Measurements from ENCODE around the gene CD96. TPM values are rescaled to one million over a fixed set of nuclear protein-coding genes. Genes with fewer than 3 reads are reported as not detected.

CD96 gene
- total RNA-seq, 2 donors from 2014 or later: 5.1 to 13.7 TPM

DNA sequence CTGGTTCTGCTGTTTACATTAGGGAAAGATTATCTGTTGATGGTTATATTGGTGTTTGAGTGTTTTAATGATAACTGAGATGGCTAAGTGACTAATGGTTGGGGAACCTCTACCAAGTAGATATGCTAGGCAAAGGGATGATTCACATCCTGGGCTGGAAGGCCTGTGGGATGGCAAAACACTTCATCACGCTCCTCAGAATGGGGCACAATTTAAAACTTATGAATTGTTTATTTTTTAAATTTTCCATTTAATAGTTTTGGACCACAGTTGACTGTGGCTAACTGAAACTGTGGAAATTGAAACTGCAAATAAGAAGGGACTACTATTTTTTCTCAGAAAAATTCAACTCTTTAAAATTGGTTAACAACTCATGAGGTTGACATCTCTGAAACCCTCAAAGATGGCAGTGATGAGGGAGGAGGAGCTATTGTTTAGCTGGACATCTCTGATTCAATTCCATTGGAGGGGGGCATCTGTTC, 153.7 kb downstream of the CD96 start:
- no peak for TF ChIP-seq CTCF (IDR thresholded peaks at IDR 0.05)

DNA sequence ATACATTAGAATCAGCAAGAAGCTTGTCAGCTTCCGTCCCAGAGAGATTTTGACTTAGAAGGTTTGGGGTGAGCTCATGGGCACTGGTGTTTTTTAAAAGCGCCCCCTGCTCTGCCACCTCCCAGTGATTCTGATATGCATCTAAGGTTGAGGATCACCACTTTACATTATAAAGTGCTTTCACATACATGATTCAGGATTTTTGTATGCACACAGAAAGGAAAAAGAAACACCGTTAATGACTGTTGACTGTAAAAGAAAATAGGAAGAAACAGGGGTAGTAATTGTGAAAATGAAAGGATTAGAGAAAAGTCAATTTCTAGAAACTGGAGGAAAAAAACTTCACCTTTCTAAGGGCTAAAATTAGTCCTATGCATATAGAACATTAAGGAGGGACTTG, 158.1 kb downstream of the CD96 start:
- DNase-seq (ENCODE audit: low spot score) (no peak), ATAC-seq (ENCODE audit: insufficient number of reproducible peaks, low FRiP score, low read depth) (no peak)
- no peaks in the 10 kb centered on the region for H3K27me3 ChIP-seq (replicated peaks; ENCODE audit: insufficient read depth)
- no peaks in the 10 kb centered on the region for H3K9me3 ChIP-seq
- no peak for TF ChIP-seq CTCF (IDR thresholded peaks at IDR 0.05)
- no peaks in the 10 kb centered on the region for H3K36me3 ChIP-seq
- H3K4me1 ChIP-seq (ENCODE audit: control insufficient read depth in 1 of 2, low read depth in 2 of 2): no peaks in the 10 kb centered on the region
- no peak overlapping the region for H3K27ac ChIP-seq
- H3K4me3 ChIP-seq: no peak overlapping the region

More for the DNA sequence above, 153.7 kb downstream of the CD96 start:
- no peaks in the 10 kb centered on the region for H3K9me3 ChIP-seq
- no peak for DNase-seq (ENCODE audit: low spot score)
- H3K36me3 ChIP-seq: no peaks in the 10 kb centered on the region
- H3K4me3 ChIP-seq: no peak overlapping the region
- H3K4me1 ChIP-seq (ENCODE audit: control insufficient read depth in 1 of 2, low read depth in 2 of 2): no peaks in the 10 kb centered on the region
- no peaks in the 10 kb centered on the region for H3K27me3 ChIP-seq (replicated peaks; ENCODE audit: insufficient read depth)
- no peak for ATAC-seq (ENCODE audit: insufficient number of reproducible peaks, low FRiP score, low read depth)
- no peak overlapping the region for H3K27ac ChIP-seq

DNA sequence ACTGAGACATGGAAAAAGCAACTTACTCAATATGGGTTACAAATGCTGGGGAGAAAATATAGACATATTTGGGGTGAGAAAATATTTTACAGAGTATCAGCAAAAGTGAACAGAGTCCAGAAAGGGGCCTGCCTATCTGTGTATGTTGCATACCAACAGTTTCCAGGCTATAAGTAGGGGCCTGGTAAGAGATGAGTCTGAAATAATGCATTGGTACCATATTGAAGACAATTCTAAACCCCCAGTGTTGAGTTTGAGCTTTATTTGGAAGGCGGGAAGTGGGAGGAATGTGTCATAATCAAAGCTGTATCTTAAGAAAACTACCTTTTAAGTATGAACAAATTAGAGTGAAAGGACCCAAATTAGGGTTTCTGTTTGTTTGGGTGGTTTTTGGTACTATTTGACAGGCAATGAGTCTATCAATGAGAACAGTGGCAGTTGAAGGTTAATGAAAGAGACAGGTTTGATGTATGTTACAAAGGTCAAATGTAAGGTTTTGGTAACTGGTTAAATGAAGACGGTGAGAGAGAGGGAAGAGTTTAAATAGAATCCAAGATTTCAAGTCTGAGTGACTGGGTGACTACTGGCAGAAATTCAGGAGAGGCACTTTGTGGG, 159.4 kb downstream of the CD96 start:
- Histone ChIP-seq H3K9me3 (no peaks in the 10 kb centered on the region), H3K36me3 (no peaks in the 10 kb centered on the region), H3K27ac (no peak overlapping the region), H3K27me3 (replicated peaks; ENCODE audit: insufficient read depth) (no peaks in the 10 kb centered on the region), H3K4me3 (no peak overlapping the region), H3K4me1 (ENCODE audit: control insufficient read depth in 1 of 2, low read depth in 2 of 2) (no peaks in the 10 kb centered on the region)
- no peak for TF ChIP-seq CTCF (IDR thresholded peaks at IDR 0.05)
- ATAC-seq (ENCODE audit: insufficient number of reproducible peaks, low FRiP score, low read depth): no peak
- no peak for DNase-seq (ENCODE audit: low spot score)

Other genes starting within 250 kb of the CD96 start
- not detected for gene ZBED2, start 53.1 kb downstream of the CD96 start, total RNA-seq
- gene PLCXD2, start 132.5 kb downstream of the CD96 start, total RNA-seq: under 1 TPM; 0.54 to 0.78 TPM

Measured in thoracic aorta (tissue), 2 donors.